GM23338 (cell line): ENCODE data around the gene ERVMER34-1. TPM values are rescaled to one million over a fixed set of nuclear protein-coding genes. Genes with fewer than 3 reads are reported as not detected.

ENCODE experiments used
- ATAC-seq: fragments of 200-7000 bp; cut with Tn5 transposase; 3 replicates; pipeline ENCODE4 v1.9.1; 2020
- DNase-seq: peaks from one replicate; pipeline ENCODE4 v3.0.0-alpha.2; 2015; ENCODE audit warnings: low spot score
- H2AFZ ChIP-seq: fragments of 200-600 bp; sonication (generic); 2 replicates; pipeline ENCODE4 v1.8.0; 2016; ENCODE audit warnings: antibody characterized with exemption, mild to moderate bottlenecking, moderate library complexity
- H3F3A ChIP-seq: fragments of 200-600 bp; sonication (generic); replicated peaks from 2 replicates; pipeline ENCODE4 v1.8.0; 2017; ENCODE audit warnings: antibody characterized with exemption, mixed run types, low read depth
- H3K27ac ChIP-seq: fragments of 200-600 bp; sonication (generic); 2 replicates; pipeline ENCODE4 v1.6.1; 2016; ENCODE audit warnings: low read depth
- H3K27me3 ChIP-seq: fragments of 200-600 bp; sonication (generic); 2 replicates; pipeline ENCODE4 v1.8.0; 2016; ENCODE audit warnings: mild to moderate bottlenecking, mixed run types, moderate library complexity; ENCODE audit not compliant: insufficient read depth
- H3K36me3 ChIP-seq: fragments of 200-600 bp; sonication (generic); 2 replicates; pipeline ENCODE4 v1.8.0; 2016; ENCODE audit warnings: mild to moderate bottlenecking; ENCODE audit not compliant: insufficient read depth
- H3K4me1 ChIP-seq: fragments of 200-600 bp; sonication (generic); 2 replicates; pipeline ENCODE4 v1.8.0; 2016; ENCODE audit warnings: mild to moderate bottlenecking, moderate library complexity; ENCODE audit not compliant: insufficient read depth
- H3K4me2 ChIP-seq: fragments of 200-600 bp; sonication (generic); 2 replicates; pipeline ENCODE4 v1.7.1; 2017; ENCODE audit warnings: mixed run types
- H3K4me3 ChIP-seq: fragments of 200-600 bp; sonication (generic); 2 replicates; pipeline ENCODE4 v1.6.1; 2016; ENCODE audit warnings: mixed run types
- H3K79me2 ChIP-seq: fragments of 200-600 bp; sonication (generic); replicated peaks from 2 replicates; pipeline ENCODE4 v1.8.0; 2017; ENCODE audit warnings: mild to moderate bottlenecking; ENCODE audit not compliant: insufficient read depth
- H3K9me2 ChIP-seq: fragments of 200-600 bp; sonication (generic); 2 replicates; pipeline ENCODE4 v1.8.0; 2017; ENCODE audit not compliant: insufficient read depth
- H4K20me1 ChIP-seq: fragments of 200-600 bp; sonication (generic); replicated peaks from 2 replicates; pipeline ENCODE4 v1.8.0; 2017; ENCODE audit warnings: mild to moderate bottlenecking; ENCODE audit not compliant: insufficient read depth
- H3K27ac Mint-ChIP-seq: 2 replicates; pipeline ENCODE4 v1.8.0; 2020; ENCODE audit warnings: inconsistent platforms, mild to moderate bottlenecking, moderate library complexity, mixed read lengths
- H3K27me3 Mint-ChIP-seq: 3 replicates; pipeline ENCODE4 v1.8.0; 2022; ENCODE audit warnings: low read depth, mild to moderate bottlenecking, moderate library complexity, mixed read lengths, inconsistent platforms; ENCODE audit not compliant: insufficient read depth, poor library complexity
- H3K36me3 Mint-ChIP-seq: 3 replicates; pipeline ENCODE4 v1.8.0; 2021; ENCODE audit warnings: low read depth, mild to moderate bottlenecking, inconsistent platforms, moderate library complexity, mixed read lengths
- H3K4me1 Mint-ChIP-seq: 3 replicates; pipeline ENCODE4 v1.8.0; 2020; ENCODE audit warnings: mild to moderate bottlenecking, inconsistent platforms, mixed read lengths
- H3K4me3 Mint-ChIP-seq: 3 replicates; pipeline ENCODE4 v1.8.0; 2021; ENCODE audit warnings: moderate library complexity, mild to moderate bottlenecking, inconsistent platforms, mixed read lengths
- H3K9me3 Mint-ChIP-seq: 3 replicates; pipeline ENCODE4 v1.8.0; 2020; ENCODE audit warnings: moderate library complexity, mild to moderate bottlenecking, inconsistent platforms, mixed read lengths
- CREB1 ChIP-seq: fragments of 250-450 bp; sonication (Bioruptor Pico); IDR thresholded peaks from 2 replicates; pipeline ENCODE4 v1.5.0; 2020; ENCODE audit warnings: low read depth, mild to moderate bottlenecking, moderate library complexity
- EZH2 ChIP-seq: fragments of 200-600 bp; sonication (generic); IDR thresholded peaks from one replicate; pipeline ENCODE4 v1.8.0; 2017; ENCODE audit warnings: antibody characterized with exemption, mild to moderate bottlenecking, low read depth; ENCODE audit not compliant: unreplicated experiment
- EZH2phosphoT487 ChIP-seq: fragments of 200-600 bp; sonication (generic); IDR thresholded peaks from one replicate; pipeline ENCODE4 v1.8.1; 2018; ENCODE audit warnings: antibody characterized with exemption; ENCODE audit not compliant: unreplicated experiment
- JUNB ChIP-seq: IDR thresholded peaks from one replicate; pipeline ENCODE4 v1.6.1; 2016; ENCODE audit warnings: antibody characterized with exemption; ENCODE audit not compliant: unreplicated experiment
- NANOG ChIP-seq: IDR thresholded peaks from 2 replicates; pipeline ENCODE4 v1.6.1; 2016; ENCODE audit warnings: antibody characterized with exemption, borderline replicate concordance
- POLR2AphosphoS5 ChIP-seq: IDR thresholded peaks from 2 replicates; pipeline ENCODE4 v1.6.1; 2016; ENCODE audit warnings: antibody characterized with exemption, low read depth
- STAT1 ChIP-seq: IDR thresholded peaks from one replicate; pipeline ENCODE4 v1.6.1; 2016; ENCODE audit warnings: antibody characterized with exemption; ENCODE audit not compliant: unreplicated experiment
- ZNF114 ChIP-seq: fragments of 250-450 bp; sonication (Bioruptor Pico); IDR thresholded peaks from 2 replicates; pipeline ENCODE4 v1.5.0; 2020; ENCODE audit warnings: mild to moderate bottlenecking, moderate library complexity
- ZNF331 ChIP-seq: fragments of 250-450 bp; sonication (Bioruptor Pico); IDR thresholded peaks from 2 replicates; pipeline ENCODE4 v1.5.0; 2020; ENCODE audit warnings: low read depth, mild to moderate bottlenecking, moderate library complexity
- ZNF462 ChIP-seq: fragments of 250-450 bp; sonication (Bioruptor Pico); IDR thresholded peaks from 2 replicates; pipeline ENCODE4 v1.5.0; 2020; ENCODE audit warnings: mild to moderate bottlenecking, moderate library complexity
- polyA plus RNA-seq: library from polyadenylated mRNA; unstranded; fragments of >200 nt; fragmentation: Nextera tagmentation; extraction: Ambion mirVana; gene quantifications from 2 replicates; pipeline ENCODE4 v1.2.1, GENCODE V29; 2016
- total RNA-seq: library from RNA; depleted of rRNA; stranded (reverse); fragments of >200 nt; shearing (Covaris generic); gene quantifications from 2 replicates; pipeline ENCODE4 v1.2.3, GENCODE V29; 2014
- TF ChIP-seq, protein P1 (sequence below): IDR thresholded peaks from one replicate; pipeline ENCODE4 v1.6.1; 2018; ENCODE audit warnings: antibody characterized with exemption; ENCODE audit not compliant: unreplicated experiment
- TF ChIP-seq, protein P2 (sequence below): IDR thresholded peaks from 2 replicates; pipeline ENCODE4 v1.6.1; 2016; ENCODE audit warnings: antibody characterized with exemption
- TF ChIP-seq, protein P3 (sequence below), 2 experiments: fragments of 200-600 bp in 1 of 2; sonication (generic) in 1 of 2; conservative IDR thresholded peaks; 2 replicates each; pipeline versions ENCODE4 v1.5.1 to v1.6.1; 2016 to 2017; ENCODE audit warnings: antibody characterized with exemption in 2 of 2, low read depth in 2 of 2, mild to moderate bottlenecking in 2 of 2, moderate library complexity in 1 of 2

ERVMER34-1 gene
- total and polyA plus RNA-seq, 2 experiments from 2014 or later, result 15.9 to 34.1 TPM

DNA sequence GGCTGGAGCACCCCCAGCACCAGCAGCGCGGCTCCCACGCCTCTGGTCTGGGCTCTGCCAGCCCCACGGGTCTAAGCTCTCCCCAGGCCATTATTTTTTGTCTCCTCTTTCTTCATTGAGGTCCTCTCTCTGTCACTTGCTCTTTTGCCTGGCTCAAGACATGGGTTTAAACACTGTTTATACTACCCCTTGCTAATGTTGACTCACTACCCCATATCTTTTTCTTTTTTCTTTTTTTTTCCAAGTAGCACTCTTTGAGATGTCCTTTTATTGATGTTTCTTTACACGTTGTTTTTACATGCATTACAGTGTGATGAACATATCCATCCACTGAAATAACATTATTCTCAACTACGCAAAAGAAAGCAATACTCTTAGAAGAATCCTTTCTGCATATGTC, 1.7 kb upstream of the ERVMER34-1 start:
- TF ChIP-seq ZNF114 (CRISPR knock-in tag), result no peak
- TF ChIP-seq, protein P1, sequence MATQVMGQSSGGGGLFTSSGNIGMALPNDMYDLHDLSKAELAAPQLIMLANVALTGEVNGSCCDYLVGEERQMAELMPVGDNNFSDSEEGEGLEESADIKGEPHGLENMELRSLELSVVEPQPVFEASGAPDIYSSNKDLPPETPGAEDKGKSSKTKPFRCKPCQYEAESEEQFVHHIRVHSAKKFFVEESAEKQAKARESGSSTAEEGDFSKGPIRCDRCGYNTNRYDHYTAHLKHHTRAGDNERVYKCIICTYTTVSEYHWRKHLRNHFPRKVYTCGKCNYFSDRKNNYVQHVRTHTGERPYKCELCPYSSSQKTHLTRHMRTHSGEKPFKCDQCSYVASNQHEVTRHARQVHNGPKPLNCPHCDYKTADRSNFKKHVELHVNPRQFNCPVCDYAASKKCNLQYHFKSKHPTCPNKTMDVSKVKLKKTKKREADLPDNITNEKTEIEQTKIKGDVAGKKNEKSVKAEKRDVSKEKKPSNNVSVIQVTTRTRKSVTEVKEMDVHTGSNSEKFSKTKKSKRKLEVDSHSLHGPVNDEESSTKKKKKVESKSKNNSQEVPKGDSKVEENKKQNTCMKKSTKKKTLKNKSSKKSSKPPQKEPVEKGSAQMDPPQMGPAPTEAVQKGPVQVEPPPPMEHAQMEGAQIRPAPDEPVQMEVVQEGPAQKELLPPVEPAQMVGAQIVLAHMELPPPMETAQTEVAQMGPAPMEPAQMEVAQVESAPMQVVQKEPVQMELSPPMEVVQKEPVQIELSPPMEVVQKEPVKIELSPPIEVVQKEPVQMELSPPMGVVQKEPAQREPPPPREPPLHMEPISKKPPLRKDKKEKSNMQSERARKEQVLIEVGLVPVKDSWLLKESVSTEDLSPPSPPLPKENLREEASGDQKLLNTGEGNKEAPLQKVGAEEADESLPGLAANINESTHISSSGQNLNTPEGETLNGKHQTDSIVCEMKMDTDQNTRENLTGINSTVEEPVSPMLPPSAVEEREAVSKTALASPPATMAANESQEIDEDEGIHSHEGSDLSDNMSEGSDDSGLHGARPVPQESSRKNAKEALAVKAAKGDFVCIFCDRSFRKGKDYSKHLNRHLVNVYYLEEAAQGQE, result no peak
- TF ChIP-seq, protein P2, sequence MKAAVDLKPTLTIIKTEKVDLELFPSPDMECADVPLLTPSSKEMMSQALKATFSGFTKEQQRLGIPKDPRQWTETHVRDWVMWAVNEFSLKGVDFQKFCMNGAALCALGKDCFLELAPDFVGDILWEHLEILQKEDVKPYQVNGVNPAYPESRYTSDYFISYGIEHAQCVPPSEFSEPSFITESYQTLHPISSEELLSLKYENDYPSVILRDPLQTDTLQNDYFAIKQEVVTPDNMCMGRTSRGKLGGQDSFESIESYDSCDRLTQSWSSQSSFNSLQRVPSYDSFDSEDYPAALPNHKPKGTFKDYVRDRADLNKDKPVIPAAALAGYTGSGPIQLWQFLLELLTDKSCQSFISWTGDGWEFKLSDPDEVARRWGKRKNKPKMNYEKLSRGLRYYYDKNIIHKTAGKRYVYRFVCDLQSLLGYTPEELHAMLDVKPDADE, result no peak
- TF ChIP-seq POLR2AphosphoS5, result no peak
- TF ChIP-seq CREB1 (CRISPR knock-in tag), result no peak
- no peak for TF ChIP-seq NANOG
- TF ChIP-seq EZH2phosphoT487, result no peak
- TF ChIP-seq JUNB, result no peak
- TF ChIP-seq ZNF462 (CRISPR knock-in tag), result no peak
- TF ChIP-seq STAT1, result no peak
- TF ChIP-seq, protein P3, sequence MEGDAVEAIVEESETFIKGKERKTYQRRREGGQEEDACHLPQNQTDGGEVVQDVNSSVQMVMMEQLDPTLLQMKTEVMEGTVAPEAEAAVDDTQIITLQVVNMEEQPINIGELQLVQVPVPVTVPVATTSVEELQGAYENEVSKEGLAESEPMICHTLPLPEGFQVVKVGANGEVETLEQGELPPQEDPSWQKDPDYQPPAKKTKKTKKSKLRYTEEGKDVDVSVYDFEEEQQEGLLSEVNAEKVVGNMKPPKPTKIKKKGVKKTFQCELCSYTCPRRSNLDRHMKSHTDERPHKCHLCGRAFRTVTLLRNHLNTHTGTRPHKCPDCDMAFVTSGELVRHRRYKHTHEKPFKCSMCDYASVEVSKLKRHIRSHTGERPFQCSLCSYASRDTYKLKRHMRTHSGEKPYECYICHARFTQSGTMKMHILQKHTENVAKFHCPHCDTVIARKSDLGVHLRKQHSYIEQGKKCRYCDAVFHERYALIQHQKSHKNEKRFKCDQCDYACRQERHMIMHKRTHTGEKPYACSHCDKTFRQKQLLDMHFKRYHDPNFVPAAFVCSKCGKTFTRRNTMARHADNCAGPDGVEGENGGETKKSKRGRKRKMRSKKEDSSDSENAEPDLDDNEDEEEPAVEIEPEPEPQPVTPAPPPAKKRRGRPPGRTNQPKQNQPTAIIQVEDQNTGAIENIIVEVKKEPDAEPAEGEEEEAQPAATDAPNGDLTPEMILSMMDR (conservative IDR thresholded peaks at IDR 0.05; ENCODE audit: low read depth in 2 of 2), result no peak
- no peak for TF ChIP-seq EZH2
- no peak for TF ChIP-seq ZNF331 (CRISPR knock-in tag)
- Histone ChIP-seq H3K4me2 (no peak overlapping the region), H3K27me3 (peaks cover 28% of the 10 kb centered on the region), H3K4me3 (no peak overlapping the region), H3K9me2 (peaks cover 11% of the 10 kb centered on the region), H3K27ac (no peak overlapping the region), H4K20me1 (no peaks in the 10 kb centered on the region; the same call in 1 of the 2 replicates), H3F3A (peaks cover 12% of the 10 kb centered on the region), H3K79me2 (peaks cover 20% of the 10 kb centered on the region), H3K36me3 (peaks cover 14% of the 10 kb centered on the region; the same call in 1 of the 2 replicates), H2AFZ (no peak overlapping the region), H3K4me1 (peaks cover 13% of the 10 kb centered on the region; the same call in 1 of the 2 replicates)
- Mint-ChIP-seq H3K27me3 (peaks cover 32% of the 10 kb centered on the region), H3K4me3 (no peak overlapping the region), H3K36me3 (peaks cover 31% of the 10 kb centered on the region), H3K27ac (no peak overlapping the region), H3K4me1 (peaks cover 7% of the 10 kb centered on the region), H3K9me3 (peaks cover 20% of the 10 kb centered on the region)
- no peak for DNase-seq
- ATAC-seq, result no peak
